ENCODE measurements around the gene SH3BP5.

GRCh38 chr3:15223685-15224572 is 108.5 kb downstream of the SH3BP5 start:
- TF ChIP-seq POLR2A (IDR thresholded peaks at IDR 0.05; ENCODE audit: low read depth, low read length) (no peak), POLR2AphosphoS5 (IDR thresholded peaks at IDR 0.05; ENCODE audit: low read depth, low read length) (no peak), POU2F2 (IDR thresholded peaks at IDR 0.05; ENCODE audit: low read depth, low read length) (no peak)
